GM23248 (cell line): Measurements from ENCODE around the gene CADPS.

Source experiments
- EZH2 ChIP-seq: fragments of 200-600 bp; sonication (generic); IDR thresholded peaks from 2 replicates; pipeline ENCODE4 v1.6.1; 2018; ENCODE audit warnings: antibody characterized with exemption, mild to moderate bottlenecking; ENCODE audit not compliant: insufficient read depth, poor library complexity, severe bottlenecking
- EZH2phosphoT487 ChIP-seq: fragments of 200-600 bp; sonication (generic); IDR thresholded peaks from 2 replicates; pipeline ENCODE4 v1.6.1; 2018; ENCODE audit warnings: antibody characterized with exemption, moderate library complexity, mild to moderate bottlenecking, low read depth; ENCODE audit not compliant: insufficient read depth

- TF ChIP-seq EZH2phosphoT487 (no peak), EZH2 (no peak)
Measured at GRCh38 chr3:62531493-62531892, 343.7 kb downstream of the CADPS start.
